ENCODE measurements around the gene S100B.
"Not testable (repeated sequence)": the region's sequence is repeated elsewhere in the genome, so short reads cannot be mapped to it uniquely, and the experiment has no call there.

S100B gene

GRCh38 chr21:46604975-46605766 is at the start of gene S100B:
S100B (minus strand) TSS chr21:46605082; CDS start chr21:46602415, 2,667 bp downstream.
- DNase-seq: peak; percentile 73

GRCh38 chr21:46651121-46651520 is 46.2 kb upstream of the S100B start:
- DNase-seq: no peak

GRCh38 chr21:46650476-46651098 is 45.7 kb upstream of the S100B start:
- DNase-seq: no peak

- DNase-seq: no peak
These were observed 44.5 kb upstream of the S100B start for GRCh38 chr21:46649356-46649755.

- DNase-seq: no peak
These were observed 43.7 kb upstream of the S100B start for GRCh38 chr21:46648539-46648938.

GRCh38 chr21:46646541-46647154 is 41.8 kb upstream of the S100B start:
- no peak for DNase-seq

- DNase-seq: no peak
These were observed 41.0 kb upstream of the S100B start for GRCh38 chr21:46645840-46646239.

- no peak for DNase-seq
These were observed 38.7 kb upstream of the S100B start for GRCh38 chr21:46643379-46644177.

GRCh38 chr21:46641656-46642055 is 36.8 kb upstream of the S100B start:
- no peak for DNase-seq

GRCh38 chr21:46639489-46640386 is 34.9 kb upstream of the S100B start:
- DNase-seq: no peak

- DNase-seq: no peak
These were observed 33.3 kb upstream of the S100B start for GRCh38 chr21:46637952-46638746.

GRCh38 chr21:46636550-46637285 is 31.8 kb upstream of the S100B start:
- no peak for DNase-seq

GRCh38 chr21:46636181-46636512 is 31.3 kb upstream of the S100B start:
- DNase-seq: no peak

- DNase-seq: peak; percentile 100
These were observed 30.7 kb upstream of the S100B start, which contains the start of gene PRMT2 for GRCh38 chr21:46635324-46636180. PRMT2 (plus strand) TSS chr21:46635674; CDS start chr21:46636952, 1,278 bp downstream.

- DNase-seq: no peak
These were observed 30.1 kb upstream of the S100B start for GRCh38 chr21:46634966-46635323.

- DNase-seq: no peak
These were observed 29.5 kb upstream of the S100B start for GRCh38 chr21:46634427-46634826.

- DNase-seq: no peak
These were observed 28.7 kb upstream of the S100B start for GRCh38 chr21:46633566-46633965.

- DNase-seq: not testable (repeated sequence)
These were observed 26.0 kb upstream of the S100B start for GRCh38 chr21:46630915-46631314.

GRCh38 chr21:46628868-46629267 is 24.0 kb upstream of the S100B start:
- DNase-seq: no peak

GRCh38 chr21:46627726-46628125 is 22.8 kb upstream of the S100B start:
- DNase-seq: no peak
